HUDEP-2 (cell line): ENCODE results near the gene WDR20.

Experiments used
- DNase-seq, 76 experiments: peaks; one replicate each; lab custom pipeline; 2025; ENCODE audit not compliant: unreplicated experiment in 76 of 76; lab: John Stamatoyannopoulos, UW

WDR20 gene

DNA sequence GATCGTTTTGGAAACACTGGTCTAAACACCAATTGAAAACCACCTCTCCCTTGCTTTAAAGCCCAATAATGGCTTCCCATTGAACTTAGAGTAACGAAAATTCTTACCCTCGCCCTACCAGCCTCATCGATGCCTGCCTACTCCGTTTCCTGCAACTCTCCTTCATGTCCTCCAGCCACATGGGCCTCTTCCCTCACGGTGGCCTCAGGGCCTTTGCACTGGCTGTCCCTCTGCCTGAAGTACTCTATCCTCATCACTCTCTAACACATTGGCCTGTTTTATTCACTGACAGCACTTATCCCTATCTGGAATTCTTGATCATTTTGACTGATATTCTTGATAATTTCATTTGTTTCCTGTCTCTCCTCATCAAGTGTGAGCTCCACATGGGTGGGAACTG, 118.4 kb downstream of the WDR20 start:
- no peak for DNase-seq
